ENCODE measurements around the gene ANKUB1. TPM values are rescaled to one million over a fixed set of nuclear protein-coding genes. Genes with fewer than 3 reads are reported as not detected.

Gene ANKUB1
- total RNA-seq, 1 donor from 2014 or later: 0.13 TPM

DNA sequence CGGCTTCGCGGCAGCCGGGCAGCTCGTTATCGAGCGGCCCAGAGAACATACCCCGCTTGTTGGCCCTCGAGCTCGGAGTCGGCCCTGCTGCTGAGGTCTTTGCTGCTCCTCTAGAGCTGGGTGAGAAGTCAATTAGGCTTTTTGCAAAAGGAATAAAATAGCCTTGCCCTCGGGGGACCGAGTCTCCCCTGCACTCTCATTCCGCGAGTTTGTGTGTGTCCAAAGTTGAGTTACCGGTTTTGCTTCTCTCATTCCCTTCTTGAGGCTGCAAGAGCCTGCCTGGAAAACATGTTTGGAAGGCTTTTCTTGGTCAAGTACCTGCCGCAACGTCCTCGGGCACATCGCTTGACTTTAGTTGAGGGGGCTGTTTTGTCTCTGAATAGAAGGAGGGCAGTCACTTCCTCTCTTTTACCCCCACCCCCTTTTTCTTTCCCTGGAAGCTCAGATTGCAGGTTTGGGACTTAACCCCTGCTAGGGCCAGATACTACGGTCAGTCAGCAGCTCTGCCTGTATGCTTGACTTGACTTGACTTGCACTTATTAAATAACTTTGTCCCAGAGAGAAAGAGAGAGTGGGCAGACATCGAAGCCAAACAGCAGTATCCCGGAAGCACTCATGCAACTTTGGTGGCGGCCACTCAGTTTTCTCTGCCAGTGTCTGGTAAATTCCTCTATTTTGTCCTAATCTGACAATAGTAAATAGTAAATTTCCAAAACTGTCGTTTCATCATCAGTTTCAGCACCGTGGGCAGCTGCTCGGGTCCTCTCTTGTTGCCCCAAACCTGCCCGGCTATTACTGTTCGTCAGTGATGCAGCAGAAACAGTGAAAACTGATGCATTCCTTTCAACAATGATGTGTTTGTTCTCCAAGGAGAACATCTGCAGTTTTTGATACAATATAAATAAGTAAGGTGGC is 21.3 kb upstream of the ANKUB1 start:
- Mint-ChIP-seq H3K4me1 (peaks cover 29% of the 10 kb centered on the region), H3K27me3 (ENCODE audit: low read depth) (no peaks in the 10 kb centered on the region), H3K4me3 (peak overlapping the region; percentile 98), H3K36me3 (no peaks in the 10 kb centered on the region), H3K27ac (peak overlapping the region; percentile 99), H3K9me3 (no peaks in the 10 kb centered on the region)
- no peak for DNase-seq (ENCODE audit: low spot score in 2 of 2, unreplicated experiment in 2 of 2)
- TF ChIP-seq, protein P1, sequence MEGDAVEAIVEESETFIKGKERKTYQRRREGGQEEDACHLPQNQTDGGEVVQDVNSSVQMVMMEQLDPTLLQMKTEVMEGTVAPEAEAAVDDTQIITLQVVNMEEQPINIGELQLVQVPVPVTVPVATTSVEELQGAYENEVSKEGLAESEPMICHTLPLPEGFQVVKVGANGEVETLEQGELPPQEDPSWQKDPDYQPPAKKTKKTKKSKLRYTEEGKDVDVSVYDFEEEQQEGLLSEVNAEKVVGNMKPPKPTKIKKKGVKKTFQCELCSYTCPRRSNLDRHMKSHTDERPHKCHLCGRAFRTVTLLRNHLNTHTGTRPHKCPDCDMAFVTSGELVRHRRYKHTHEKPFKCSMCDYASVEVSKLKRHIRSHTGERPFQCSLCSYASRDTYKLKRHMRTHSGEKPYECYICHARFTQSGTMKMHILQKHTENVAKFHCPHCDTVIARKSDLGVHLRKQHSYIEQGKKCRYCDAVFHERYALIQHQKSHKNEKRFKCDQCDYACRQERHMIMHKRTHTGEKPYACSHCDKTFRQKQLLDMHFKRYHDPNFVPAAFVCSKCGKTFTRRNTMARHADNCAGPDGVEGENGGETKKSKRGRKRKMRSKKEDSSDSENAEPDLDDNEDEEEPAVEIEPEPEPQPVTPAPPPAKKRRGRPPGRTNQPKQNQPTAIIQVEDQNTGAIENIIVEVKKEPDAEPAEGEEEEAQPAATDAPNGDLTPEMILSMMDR (IDR thresholded peaks at IDR 0.05; ENCODE audit: unreplicated experiment): no peak

DNA sequence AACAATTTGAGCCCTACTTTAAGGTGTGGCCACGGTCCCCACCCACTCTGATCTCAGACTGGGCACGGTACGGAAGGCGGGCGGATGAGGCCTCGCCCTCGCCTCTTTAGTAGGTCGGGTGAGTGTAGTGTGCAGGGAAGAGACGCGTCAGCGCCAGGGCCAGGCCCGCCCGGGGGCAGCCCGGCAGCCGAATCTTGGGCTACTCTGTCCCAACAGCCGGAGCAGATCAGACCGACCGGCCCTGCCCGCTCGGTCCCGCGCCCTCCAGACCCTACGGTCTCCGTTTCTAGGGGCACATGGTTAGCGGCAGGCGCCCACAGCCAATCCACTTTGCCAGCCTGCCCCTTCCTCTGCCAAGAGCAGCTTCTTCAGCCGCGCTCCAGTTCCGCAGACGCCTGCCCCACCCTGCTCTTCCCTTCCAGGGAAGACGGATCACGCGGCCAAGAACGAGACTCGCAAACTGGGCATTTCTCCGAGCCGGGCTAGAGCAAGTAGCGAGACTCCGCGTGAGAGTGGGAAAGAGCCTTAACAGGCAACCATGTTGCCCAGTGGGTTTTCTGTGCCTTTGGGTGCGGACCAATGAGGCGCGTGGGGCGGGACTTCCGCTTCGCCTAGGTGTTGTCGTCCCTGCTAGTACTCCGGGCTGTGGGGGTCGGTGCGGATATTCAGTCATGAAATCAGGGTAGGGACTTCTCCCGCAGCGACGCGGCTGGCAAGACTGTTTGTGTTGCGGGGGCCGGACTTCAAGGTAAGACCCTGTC is 20.4 kb upstream of the ANKUB1 start, which contains the start of gene RNF13:
TSS of gene RNF13 (plus strand) at position 610 of the 761 bp plus-strand sequence. CDS start 32,812 bp downstream, outside the sequence.
- Mint-ChIP-seq H3K27me3 (ENCODE audit: low read depth) (no peaks in the 10 kb centered on the region), H3K9me3 (no peaks in the 10 kb centered on the region), H3K27ac (peak within 1 kb of the TSS; percentile 99), H3K36me3 (no peaks in the 10 kb centered on the region), H3K4me3 (peak within 1 kb of the TSS; percentile 98), H3K4me1 (peaks cover 31% of the 10 kb centered on the region)
- TF ChIP-seq, protein P1 (IDR thresholded peaks at IDR 0.05; ENCODE audit: unreplicated experiment): no peak
- peak; percentile 82 to 94 for DNase-seq (ENCODE audit: low spot score in 2 of 2, unreplicated experiment in 2 of 2)

GRCh38 chr3:149812165-149812605 is 19.8 kb upstream of the ANKUB1 start:
- H3K4me3 Mint-ChIP-seq: peak overlapping the region; percentile 98
- H3K27ac Mint-ChIP-seq: peak overlapping the region; percentile 99
- H3K9me3 Mint-ChIP-seq: no peaks in the 10 kb centered on the region
- H3K27me3 Mint-ChIP-seq (ENCODE audit: low read depth): no peaks in the 10 kb centered on the region
- peaks cover 31% of the 10 kb centered on the region for H3K4me1 Mint-ChIP-seq
- TF ChIP-seq, protein P1 (IDR thresholded peaks at IDR 0.05; ENCODE audit: unreplicated experiment): no peak
- H3K36me3 Mint-ChIP-seq: no peaks in the 10 kb centered on the region
- DNase-seq (ENCODE audit: low spot score in 2 of 2, unreplicated experiment in 2 of 2): no peak

DNA sequence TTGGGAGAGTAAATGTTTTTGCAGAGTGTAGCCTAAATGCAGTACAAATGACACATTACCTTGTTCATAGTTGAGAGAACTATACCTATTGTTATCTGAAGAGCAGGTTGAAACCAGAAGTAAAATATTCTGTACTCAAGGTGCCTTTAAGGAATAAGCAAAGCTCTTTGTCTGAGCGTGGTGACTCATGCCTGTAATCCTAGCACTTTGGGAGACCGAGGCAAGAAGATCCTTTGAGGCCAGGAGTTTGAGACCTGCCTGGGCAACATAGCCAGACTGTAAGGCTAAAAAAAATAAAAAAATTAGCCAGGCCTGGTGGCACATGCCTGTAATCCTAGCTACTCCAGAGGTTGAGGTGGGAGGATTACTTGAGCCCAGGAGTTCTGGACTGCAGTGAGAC is 18.5 kb upstream of the ANKUB1 start:
- Mint-ChIP-seq H3K9me3 (no peaks in the 10 kb centered on the region), H3K36me3 (no peaks in the 10 kb centered on the region), H3K4me3 (no peak overlapping the region), H3K4me1 (peaks cover 26% of the 10 kb centered on the region), H3K27ac (no peak overlapping the region), H3K27me3 (ENCODE audit: low read depth) (no peaks in the 10 kb centered on the region)
- no peak for DNase-seq (ENCODE audit: low spot score in 2 of 2, unreplicated experiment in 2 of 2)
- TF ChIP-seq, protein P1 (IDR thresholded peaks at IDR 0.05; ENCODE audit: unreplicated experiment): no peak

GRCh38 chr3:149809699-149810098 is 17.3 kb upstream of the ANKUB1 start:
- TF ChIP-seq, protein P1 (IDR thresholded peaks at IDR 0.05; ENCODE audit: unreplicated experiment): no peak
- Mint-ChIP-seq H3K27me3 (ENCODE audit: low read depth) (peaks cover 2% of the 10 kb centered on the region), H3K36me3 (no peaks in the 10 kb centered on the region), H3K4me3 (no peak overlapping the region), H3K4me1 (peaks cover 16% of the 10 kb centered on the region), H3K27ac (no peak overlapping the region), H3K9me3 (no peaks in the 10 kb centered on the region)
- no peak for DNase-seq (ENCODE audit: low spot score in 2 of 2, unreplicated experiment in 2 of 2)

Data from mesothelial cell of epicardium (in vitro differentiated cells).